Gastrocnemius medialis (tissue), 4 donors: Measurements from ENCODE around the gene FYN.

ENCODE experiments used
- POLR2A ChIP-seq, 2 donors: fragments of 450-650 bp; IDR thresholded peaks; one replicate each; pipeline ENCODE4 v1.6.1; 2017; ENCODE audit warnings: antibody characterized with exemption in 2 of 2, mild to moderate bottlenecking in 2 of 2, moderate library complexity in 2 of 2
- TF ChIP-seq, protein P1 (sequence below), 5 experiments: fragments of 450-650 bp in 3 of 5; fragments of 200-600 bp in 2 of 5; sonication (generic) in 2 of 5; IDR thresholded peaks in 4 of 5; conservative IDR thresholded peaks in 1 of 5; 1 replicate in 4 of 5; 2 replicates in 1 of 5; pipeline ENCODE4 v1.5.1; 2016 to 2019; ENCODE audit warnings: antibody characterized with exemption in 5 of 5, mild to moderate bottlenecking in 3 of 5, moderate library complexity in 3 of 5

DNA sequence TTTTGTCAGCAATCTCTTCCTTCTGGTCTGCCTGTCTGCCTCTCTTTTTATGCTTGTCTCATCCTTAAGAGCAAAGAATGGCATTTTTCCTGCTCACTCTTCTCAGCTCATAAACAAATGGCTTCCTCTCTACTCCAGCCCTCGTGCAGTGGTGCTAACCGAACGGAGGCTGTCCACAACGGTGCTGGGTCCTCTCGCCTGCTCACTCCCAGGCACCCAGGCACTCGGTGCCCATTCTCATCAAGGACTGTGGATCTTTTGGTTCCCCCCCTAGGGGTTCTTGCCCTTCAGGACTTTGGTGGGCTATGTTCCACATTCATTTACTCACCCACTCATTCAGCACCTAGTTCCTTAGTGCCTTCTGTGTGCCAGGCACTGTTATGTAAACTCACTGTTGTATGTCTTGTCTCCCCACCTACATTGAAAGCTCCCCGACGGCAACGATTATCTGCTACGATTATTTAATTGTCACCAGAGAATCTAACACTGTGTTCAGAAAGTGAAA lies 113.9 kb downstream of the FYN start:
- no peak for TF ChIP-seq POLR2A (IDR thresholded peaks at IDR 0.05)
- TF ChIP-seq, protein P1, sequence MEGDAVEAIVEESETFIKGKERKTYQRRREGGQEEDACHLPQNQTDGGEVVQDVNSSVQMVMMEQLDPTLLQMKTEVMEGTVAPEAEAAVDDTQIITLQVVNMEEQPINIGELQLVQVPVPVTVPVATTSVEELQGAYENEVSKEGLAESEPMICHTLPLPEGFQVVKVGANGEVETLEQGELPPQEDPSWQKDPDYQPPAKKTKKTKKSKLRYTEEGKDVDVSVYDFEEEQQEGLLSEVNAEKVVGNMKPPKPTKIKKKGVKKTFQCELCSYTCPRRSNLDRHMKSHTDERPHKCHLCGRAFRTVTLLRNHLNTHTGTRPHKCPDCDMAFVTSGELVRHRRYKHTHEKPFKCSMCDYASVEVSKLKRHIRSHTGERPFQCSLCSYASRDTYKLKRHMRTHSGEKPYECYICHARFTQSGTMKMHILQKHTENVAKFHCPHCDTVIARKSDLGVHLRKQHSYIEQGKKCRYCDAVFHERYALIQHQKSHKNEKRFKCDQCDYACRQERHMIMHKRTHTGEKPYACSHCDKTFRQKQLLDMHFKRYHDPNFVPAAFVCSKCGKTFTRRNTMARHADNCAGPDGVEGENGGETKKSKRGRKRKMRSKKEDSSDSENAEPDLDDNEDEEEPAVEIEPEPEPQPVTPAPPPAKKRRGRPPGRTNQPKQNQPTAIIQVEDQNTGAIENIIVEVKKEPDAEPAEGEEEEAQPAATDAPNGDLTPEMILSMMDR (IDR thresholded peaks at IDR 0.05 in 4 of 5, conservative IDR thresholded peaks at IDR 0.05 in 1 of 5): no peak
